ENCODE data around the gene CHD9.
"Not testable (repeated sequence)": the region's sequence is repeated elsewhere in the genome, so short reads cannot be mapped to it uniquely, and the experiment has no call there.

The CHD9 gene

GRCh38 chr16:53282328-53282727 is 227.5 kb downstream of the CHD9 start:
- no peak for DNase-seq (ENCODE audit: low read depth)

- DNase-seq (ENCODE audit: low read depth) = no peak
Measured at GRCh38 chr16:53282975-53283946, 228.5 kb downstream of the CHD9 start.

GRCh38 chr16:53285236-53285635 is 230.4 kb downstream of the CHD9 start:
- no peak for DNase-seq (ENCODE audit: low read depth)

- no peak for DNase-seq (ENCODE audit: low read depth)
Measured at GRCh38 chr16:53290520-53290919, 235.7 kb downstream of the CHD9 start.

GRCh38 chr16:53291757-53292392 is 237.1 kb downstream of the CHD9 start:
- DNase-seq (ENCODE audit: low read depth) = peak; percentile 14

- no peak for DNase-seq (ENCODE audit: low read depth)
Measured at GRCh38 chr16:53297477-53297876, 242.7 kb downstream of the CHD9 start.

- no peak for DNase-seq (ENCODE audit: low read depth)
Measured at GRCh38 chr16:53304334-53304733, 249.5 kb downstream of the CHD9 start.

- no peak for DNase-seq (ENCODE audit: low read depth)
Measured at GRCh38 chr16:53305743-53306142, 251.0 kb downstream of the CHD9 start.

GRCh38 chr16:53309457-53309856 is 254.7 kb downstream of the CHD9 start:
- DNase-seq (ENCODE audit: low read depth) = no peak

GRCh38 chr16:53320992-53321391 is 266.2 kb downstream of the CHD9 start:
- DNase-seq (ENCODE audit: low read depth) = no peak

- DNase-seq (ENCODE audit: low read depth) = no peak
Measured at GRCh38 chr16:53323924-53324323, 269.1 kb downstream of the CHD9 start.

GRCh38 chr16:53330991-53331390 is 276.2 kb downstream of the CHD9 start:
- not testable (repeated sequence) for DNase-seq (ENCODE audit: low read depth)

GRCh38 chr16:53334581-53334980 is 279.8 kb downstream of the CHD9 start:
- DNase-seq (ENCODE audit: low read depth) = no peak

- no peak for DNase-seq (ENCODE audit: low read depth)
Measured at GRCh38 chr16:53337294-53337693, 282.5 kb downstream of the CHD9 start.

- DNase-seq (ENCODE audit: low read depth) = no peak
Measured at GRCh38 chr16:53341792-53342191, 287.0 kb downstream of the CHD9 start.

- no peak for DNase-seq (ENCODE audit: low read depth)
Measured at GRCh38 chr16:53355064-53355463, 300.3 kb downstream of the CHD9 start.

- no peak for DNase-seq (ENCODE audit: low read depth)
Measured at GRCh38 chr16:53356478-53357207, 301.9 kb downstream of the CHD9 start.

GRCh38 chr16:53357208-53357586 is 302.4 kb downstream of the CHD9 start:
- no peak for DNase-seq (ENCODE audit: low read depth)

- DNase-seq (ENCODE audit: low read depth) = no peak
Measured at GRCh38 chr16:53357955-53358354, 303.2 kb downstream of the CHD9 start.

- DNase-seq (ENCODE audit: low read depth) = no peak
Measured at GRCh38 chr16:53358884-53359283, 304.1 kb downstream of the CHD9 start.

- peak; percentile 11 for DNase-seq (ENCODE audit: low read depth)
Measured at GRCh38 chr16:53369921-53370320, 315.1 kb downstream of the CHD9 start.

GRCh38 chr16:53370827-53371226 is 316.0 kb downstream of the CHD9 start:
- DNase-seq (ENCODE audit: low read depth) = no peak
